ENCODE results near the gene UBE2R2. TPM values are rescaled to one million over a fixed set of nuclear protein-coding genes. Genes with fewer than 3 reads are reported as not detected.

Gene UBE2R2
- total and polyA plus RNA-seq, 2 of the 4 experiments (the other 2 are of a cell fraction) = 12.7 to 24.8 TPM

DNA sequence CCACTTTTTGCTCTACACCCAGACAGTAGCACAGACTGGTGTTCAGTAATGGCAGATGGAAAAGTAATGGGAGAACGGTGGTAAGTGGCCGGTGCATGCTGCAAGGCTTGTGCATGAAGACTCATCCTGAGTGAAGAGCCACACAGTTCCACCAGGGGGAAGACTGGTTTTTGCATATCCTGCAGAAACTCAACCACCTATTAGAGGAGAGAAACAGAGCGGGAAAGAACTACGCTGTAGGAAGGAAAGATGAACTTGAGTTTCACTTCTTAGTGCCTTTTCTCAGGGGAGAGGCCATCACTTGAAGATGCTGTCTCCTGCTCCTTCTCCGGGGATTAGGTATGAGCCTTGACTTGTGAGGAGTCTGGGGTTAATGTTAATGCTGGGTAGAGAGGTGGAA, 31.0 kb upstream of the UBE2R2 start:
- Histone ChIP-seq H3K9ac (ENCODE audit: low read depth, low read length) (no peak overlapping the region), H4K91ac (ENCODE audit: insufficient read depth, low read depth, low read length) (no peak overlapping the region), H3K4ac (ENCODE audit: low read depth, low read length) (no peak overlapping the region), H3K4me2 (ENCODE audit: low read depth, low read length) (no peak overlapping the region), H2AK9ac (replicated peaks; ENCODE audit: low read depth, low read length, poor library complexity) (no peak overlapping the region), H3K79me1 (ENCODE audit: low read depth in 1 of 2, low read length in 2 of 2) (no peaks in the 10 kb centered on the region), H3K27me3 (ENCODE audit: control insufficient read depth, insufficient read depth, low read length) (peaks cover 15% of the 10 kb centered on the region), H3K27ac (ENCODE audit: insufficient read depth, low read length) (no peak overlapping the region), H2BK20ac (ENCODE audit: low read depth, low read length) (no peak overlapping the region), H3K9me3 (ENCODE audit: control insufficient read depth, insufficient read depth, low read length) (no peaks in the 10 kb centered on the region), H3K18ac (ENCODE audit: low read depth, low read length) (no peak overlapping the region), H3K23ac (ENCODE audit: low read depth, low read length) (no peak overlapping the region), H4K5ac (ENCODE audit: low read depth, low read length) (no peak overlapping the region), H2AFZ (replicated peaks; ENCODE audit: low read length, poor library complexity) (no peak overlapping the region), H3K4me3 (ENCODE audit: insufficient read depth, low read depth, low read length) (no peak overlapping the region), H3K36me3 (ENCODE audit: control insufficient read depth, insufficient read depth, low read length) (no peaks in the 10 kb centered on the region), H3K14ac (replicated peaks; ENCODE audit: low read depth, low read length) (no peak overlapping the region), H4K8ac (ENCODE audit: low read depth in 2 of 2, low read length in 2 of 2) (no peak overlapping the region), H3K4me1 (ENCODE audit: control insufficient read depth, insufficient read depth, low read length) (peaks cover 4% of the 10 kb centered on the region; the same call in 1 of the 2 replicates), H2BK15ac (ENCODE audit: low read depth, low read length) (no peak overlapping the region), H3K9me1 (ENCODE audit: insufficient read depth, low read length) (peaks cover under 1% of the 10 kb centered on the region; the same call in 1 of the 2 replicates), H2BK5ac (ENCODE audit: low read depth, low read length, poor library complexity, severe bottlenecking) (no peak overlapping the region), H2AK5ac (ENCODE audit: low read depth, low read length) (no peak overlapping the region), H3K56ac (ENCODE audit: extremely low read depth, insufficient read depth, low read length) (no peak overlapping the region), H4K20me1 (ENCODE audit: insufficient read depth, low read length) (no peaks in the 10 kb centered on the region), H2BK120ac (ENCODE audit: low read depth, low read length) (no peak overlapping the region)
- peak; percentile 20; the same call in 1 of the 2 replicates for TF ChIP-seq RAD21 (IDR thresholded peaks at IDR 0.05; ENCODE audit: low read length)
- TF ChIP-seq FOS (IDR thresholded peaks at IDR 0.05; ENCODE audit: low read depth, low read length) = no peak
- 0 out of 2 replicates have a peak, but pooled peaks have one; percentile 13 for TF ChIP-seq SMC3 (IDR thresholded peaks at IDR 0.05; ENCODE audit: low read depth, low read length)
- TF ChIP-seq, protein P1, sequence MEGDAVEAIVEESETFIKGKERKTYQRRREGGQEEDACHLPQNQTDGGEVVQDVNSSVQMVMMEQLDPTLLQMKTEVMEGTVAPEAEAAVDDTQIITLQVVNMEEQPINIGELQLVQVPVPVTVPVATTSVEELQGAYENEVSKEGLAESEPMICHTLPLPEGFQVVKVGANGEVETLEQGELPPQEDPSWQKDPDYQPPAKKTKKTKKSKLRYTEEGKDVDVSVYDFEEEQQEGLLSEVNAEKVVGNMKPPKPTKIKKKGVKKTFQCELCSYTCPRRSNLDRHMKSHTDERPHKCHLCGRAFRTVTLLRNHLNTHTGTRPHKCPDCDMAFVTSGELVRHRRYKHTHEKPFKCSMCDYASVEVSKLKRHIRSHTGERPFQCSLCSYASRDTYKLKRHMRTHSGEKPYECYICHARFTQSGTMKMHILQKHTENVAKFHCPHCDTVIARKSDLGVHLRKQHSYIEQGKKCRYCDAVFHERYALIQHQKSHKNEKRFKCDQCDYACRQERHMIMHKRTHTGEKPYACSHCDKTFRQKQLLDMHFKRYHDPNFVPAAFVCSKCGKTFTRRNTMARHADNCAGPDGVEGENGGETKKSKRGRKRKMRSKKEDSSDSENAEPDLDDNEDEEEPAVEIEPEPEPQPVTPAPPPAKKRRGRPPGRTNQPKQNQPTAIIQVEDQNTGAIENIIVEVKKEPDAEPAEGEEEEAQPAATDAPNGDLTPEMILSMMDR (conservative IDR thresholded peaks at IDR 0.05; ENCODE audit: low read depth, low read length) = peak; percentile 28
- TF ChIP-seq RCOR1 (IDR thresholded peaks at IDR 0.05; ENCODE audit: insufficient replicate concordance, low read length) = no peak
- in situ Hi-C loops (cut with MboI; ENCODE audit: low sequenced_read_pairs) = no loop called here
- ChIA-PET POLR2A (ENCODE audit: unreplicated experiment) (no interaction called here), CTCF (no interaction called here)
- no TSS peak for BruUV-seq (replicated peaks)
- dilution Hi-C loops (cut with HindIII; ENCODE audit: low sequenced_read_pairs, unreplicated experiment) = no loop called here
- intact Hi-C loops (cut with micrococcal nuclease) = no loop called here
- WGBS, 2 experiments (ENCODE audit: extremely low coverage in 2 of 2, insufficient read length in 1 of 2) = no CpG with 5 or more reads among the region's 5 CpGs
- peak; percentile 28 for DNase-seq
- ATAC-seq (ENCODE audit: low read depth) = no peak
